NCI-H1436 (cell line): Measurements from ENCODE around the gene NDUFV2.
"Not testable (repeated sequence)": the region's sequence is repeated elsewhere in the genome, so short reads cannot be mapped to it uniquely, and the experiment has no call there.

ENCODE experiments used
- DNase-seq: peaks from one replicate; lab custom pipeline; 2025; lab: John Stamatoyannopoulos, UW

NDUFV2 gene

GRCh38 chr18:9156604-9157249 is 54.2 kb downstream of the NDUFV2 start:
- DNase-seq: no peak

- DNase-seq: no peak
Measured at GRCh38 chr18:9157806-9158205, 55.3 kb downstream of the NDUFV2 start.

GRCh38 chr18:9160014-9160413 is 57.5 kb downstream of the NDUFV2 start:
- no peak for DNase-seq

GRCh38 chr18:9162663-9163062 is 60.2 kb downstream of the NDUFV2 start:
- not testable (repeated sequence) for DNase-seq

- DNase-seq: not testable (repeated sequence)
Measured at GRCh38 chr18:9164149-9164548, 61.6 kb downstream of the NDUFV2 start.

- not testable (repeated sequence) for DNase-seq
Measured at GRCh38 chr18:9165883-9166282, 63.4 kb downstream of the NDUFV2 start.

GRCh38 chr18:9169515-9169914 is 67.0 kb downstream of the NDUFV2 start:
- not testable (repeated sequence) for DNase-seq

- not testable (repeated sequence) for DNase-seq
Measured at GRCh38 chr18:9171919-9172318, 69.4 kb downstream of the NDUFV2 start.

- DNase-seq: no peak
Measured at GRCh38 chr18:9172506-9173127, 70.1 kb downstream of the NDUFV2 start.

GRCh38 chr18:9173770-9174233 is 71.3 kb downstream of the NDUFV2 start:
- DNase-seq: no peak

GRCh38 chr18:9174302-9174701 is 71.8 kb downstream of the NDUFV2 start:
- DNase-seq: no peak

- no peak for DNase-seq
Measured at GRCh38 chr18:9175115-9175514, 72.6 kb downstream of the NDUFV2 start.

GRCh38 chr18:9177031-9177430 is 74.5 kb downstream of the NDUFV2 start:
- no peak for DNase-seq

GRCh38 chr18:9177466-9177865 is 75.0 kb downstream of the NDUFV2 start:
- no peak for DNase-seq

- no peak for DNase-seq
Measured at GRCh38 chr18:9178557-9178956, 76.1 kb downstream of the NDUFV2 start.

GRCh38 chr18:9181275-9181674 is 78.8 kb downstream of the NDUFV2 start:
- DNase-seq: no peak

- DNase-seq: no peak
Measured at GRCh38 chr18:9182852-9183399, 80.4 kb downstream of the NDUFV2 start.
